GM12865 (cell line): ENCODE measurements around the gene DRC3.

Source experiments
- DNase-seq: peaks from one replicate; pipeline ENCODE4 v3.0.0; 2010; ENCODE audit warnings: low read depth
- H3K4me3 ChIP-seq: 2 replicates; pipeline ENCODE4 v1.5.1; 2011; ENCODE audit warnings: mild to moderate bottlenecking, low read depth, low read length, control low read depth
- TF ChIP-seq, protein P1 (sequence below): IDR thresholded peaks from 2 replicates; pipeline ENCODE4 v1.5.1; 2011; ENCODE audit warnings: low read length, control low read depth, low read depth, inconsistent platforms; ENCODE audit not compliant: insufficient read depth; ENCODE audit errors: missing control alignments

The DRC3 gene

DNA sequence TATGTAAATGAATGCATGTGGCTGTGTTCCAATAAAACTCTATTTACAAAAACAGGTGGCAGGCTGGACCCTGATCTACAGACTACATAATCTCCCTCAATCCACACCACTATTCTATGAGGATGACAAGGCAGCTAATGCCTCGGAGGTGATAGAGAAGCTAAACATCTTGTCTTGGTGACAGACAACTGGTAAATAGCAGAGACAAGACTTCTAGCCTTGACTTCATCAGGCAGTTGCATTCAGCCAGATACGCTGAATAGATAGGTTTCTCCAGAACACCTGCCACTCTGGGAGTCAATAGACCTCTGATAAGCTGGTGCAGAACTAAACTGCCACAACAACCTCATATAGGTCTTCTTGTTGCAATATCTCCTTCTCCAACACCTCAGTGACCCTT is 63.0 kb downstream of the DRC3 start:
- TF ChIP-seq, protein P1, sequence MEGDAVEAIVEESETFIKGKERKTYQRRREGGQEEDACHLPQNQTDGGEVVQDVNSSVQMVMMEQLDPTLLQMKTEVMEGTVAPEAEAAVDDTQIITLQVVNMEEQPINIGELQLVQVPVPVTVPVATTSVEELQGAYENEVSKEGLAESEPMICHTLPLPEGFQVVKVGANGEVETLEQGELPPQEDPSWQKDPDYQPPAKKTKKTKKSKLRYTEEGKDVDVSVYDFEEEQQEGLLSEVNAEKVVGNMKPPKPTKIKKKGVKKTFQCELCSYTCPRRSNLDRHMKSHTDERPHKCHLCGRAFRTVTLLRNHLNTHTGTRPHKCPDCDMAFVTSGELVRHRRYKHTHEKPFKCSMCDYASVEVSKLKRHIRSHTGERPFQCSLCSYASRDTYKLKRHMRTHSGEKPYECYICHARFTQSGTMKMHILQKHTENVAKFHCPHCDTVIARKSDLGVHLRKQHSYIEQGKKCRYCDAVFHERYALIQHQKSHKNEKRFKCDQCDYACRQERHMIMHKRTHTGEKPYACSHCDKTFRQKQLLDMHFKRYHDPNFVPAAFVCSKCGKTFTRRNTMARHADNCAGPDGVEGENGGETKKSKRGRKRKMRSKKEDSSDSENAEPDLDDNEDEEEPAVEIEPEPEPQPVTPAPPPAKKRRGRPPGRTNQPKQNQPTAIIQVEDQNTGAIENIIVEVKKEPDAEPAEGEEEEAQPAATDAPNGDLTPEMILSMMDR = no peak
- H3K4me3 ChIP-seq = no peak overlapping the region
- no peak for DNase-seq

DNA sequence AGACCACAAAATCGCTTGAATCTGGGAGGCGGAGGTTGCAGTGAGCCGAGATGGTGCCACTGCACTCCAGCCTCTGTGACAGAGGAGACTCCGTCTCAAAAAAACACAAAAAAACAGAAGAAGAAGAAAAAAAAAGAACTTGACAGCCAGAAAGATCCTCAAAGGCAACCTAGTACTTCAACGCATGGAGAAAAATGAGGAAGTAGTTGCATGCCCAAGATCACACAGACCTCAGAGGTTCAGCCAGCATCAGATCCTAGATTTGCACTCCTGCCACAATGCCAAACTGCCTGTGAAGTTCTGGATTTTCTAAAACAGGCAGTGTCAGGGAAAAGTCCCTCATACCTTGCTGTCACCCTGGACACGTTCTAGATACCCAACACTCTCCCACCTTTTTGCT is 64.8 kb downstream of the DRC3 start:
- TF ChIP-seq, protein P1 = no peak
- H3K4me3 ChIP-seq = peak overlapping the region; percentile 82; the same call in 1 of the 2 replicates
- no peak for DNase-seq

DNA sequence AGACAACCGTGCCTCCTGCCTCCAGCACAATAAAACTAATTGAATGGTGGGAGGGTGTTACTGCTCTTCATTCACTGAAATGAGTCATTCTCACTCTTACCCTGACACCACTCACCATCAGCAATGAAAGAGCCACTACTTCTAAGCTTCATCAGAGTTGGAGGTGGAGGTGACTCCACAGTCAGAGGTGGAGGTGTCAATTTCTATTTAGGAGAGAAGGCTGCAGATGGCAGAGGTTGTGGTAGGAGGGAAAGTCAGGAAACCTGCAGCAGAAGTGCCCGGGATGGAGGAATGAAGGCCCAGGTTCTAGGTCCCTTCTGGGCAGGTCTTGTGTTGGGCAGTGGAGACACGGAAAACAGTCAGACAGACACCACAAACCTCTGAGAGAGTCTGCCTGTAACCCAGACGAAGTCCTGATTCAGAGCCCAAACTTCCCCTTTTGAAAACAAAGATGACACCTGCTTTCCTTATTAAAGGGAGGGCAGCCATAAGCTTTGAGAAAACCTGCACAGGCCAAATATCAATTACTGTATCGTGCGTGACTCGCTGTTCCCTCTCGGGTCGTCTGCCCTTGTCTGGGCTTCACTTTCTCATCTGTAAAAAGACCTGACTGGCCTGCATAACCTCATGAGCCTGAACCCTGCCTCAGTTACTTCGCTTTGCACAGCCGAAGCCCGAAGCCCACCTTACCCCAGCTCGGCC is 65.6 kb downstream of the DRC3 start:
- H3K4me3 ChIP-seq = peak overlapping the region; percentile 82
- peak; percentile 56 for DNase-seq
- TF ChIP-seq, protein P1 = no peak

DNA sequence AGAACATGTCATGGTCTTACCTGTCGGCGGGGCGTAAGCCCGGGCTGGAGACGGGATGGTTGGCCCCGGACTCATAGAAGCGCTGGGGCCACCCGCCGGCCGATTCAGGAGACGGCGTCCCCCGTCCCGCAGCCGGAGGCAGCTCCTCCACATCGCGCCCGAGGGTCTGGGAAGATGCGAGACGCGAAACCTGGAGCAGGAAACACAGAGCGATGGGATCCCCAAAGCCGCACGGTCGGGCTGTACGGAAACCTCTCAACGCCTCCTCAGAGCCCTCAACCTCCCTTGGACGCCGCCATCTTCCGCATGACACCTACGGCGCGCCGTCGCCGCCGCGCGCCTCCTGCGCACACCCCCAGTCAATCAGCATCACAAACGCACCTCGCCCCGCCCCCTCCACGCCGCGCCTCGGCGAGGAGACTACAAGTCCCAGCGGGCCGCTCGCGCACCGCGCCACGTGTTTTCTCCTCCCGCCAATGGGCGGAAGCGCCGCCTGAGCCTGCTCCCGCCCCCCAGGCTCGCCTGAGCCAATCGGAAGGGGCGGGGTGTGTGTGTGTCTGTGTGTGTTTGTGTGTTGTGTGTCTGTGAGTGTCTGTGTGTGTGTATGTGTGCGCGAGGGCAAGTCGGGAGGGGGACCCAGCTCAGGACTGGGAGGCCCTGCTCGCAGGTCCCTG is 66.3 kb downstream of the DRC3 start, which contains the start of the genes ATPAF2 and GID4:
Gene ATPAF2, minus strand, starts transcription at position 308 of the 674 bp plus-strand sequence. Its CDS starts 155 bp downstream, at position 153.
Gene GID4, plus strand, starts transcription at position 548 of the 674 bp plus-strand sequence. Its CDS starts 57 bp downstream, at position 605.
- H3K4me3 ChIP-seq = peak within 1 kb of the TSS; percentile 82
- TF ChIP-seq, protein P1 = no peak
- peak; percentile 100 for DNase-seq

DNA sequence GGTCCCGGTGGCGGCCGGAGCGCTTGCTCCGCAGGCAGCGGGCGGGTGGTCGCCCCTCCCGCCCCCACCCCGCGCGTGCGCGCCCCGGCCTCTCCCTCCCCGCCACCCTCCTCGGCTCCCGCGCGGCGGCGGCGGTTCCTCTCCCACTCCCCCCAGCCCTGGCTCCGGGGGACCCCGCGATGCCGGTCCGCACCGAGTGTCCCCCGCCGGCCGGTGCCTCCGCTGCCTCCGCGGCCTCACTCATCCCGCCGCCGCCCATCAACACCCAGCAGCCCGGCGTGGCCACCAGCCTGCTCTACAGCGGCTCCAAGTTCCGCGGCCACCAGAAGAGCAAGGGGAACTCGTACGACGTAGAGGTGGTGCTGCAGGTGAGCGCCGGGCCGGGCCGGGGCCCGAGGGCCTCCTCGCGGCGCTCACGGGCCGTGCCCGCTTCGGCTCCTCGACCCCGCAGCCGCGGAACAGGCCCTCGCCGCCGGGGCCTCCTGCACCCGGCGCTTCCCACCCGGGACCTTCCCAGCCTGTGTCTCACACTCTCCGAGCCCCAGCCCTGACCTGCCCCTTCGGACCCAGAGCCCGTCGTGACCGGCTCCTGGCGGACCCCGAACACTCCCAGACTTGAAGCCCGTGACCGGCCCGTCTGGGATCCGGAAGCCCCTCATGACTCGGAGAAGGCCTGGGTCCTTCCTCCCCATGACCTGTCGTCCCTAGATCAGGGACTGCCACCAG is 67.0 kb downstream of the DRC3 start:
- TF ChIP-seq, protein P1 = no peak
- DNase-seq = peak; percentile 56

DNA sequence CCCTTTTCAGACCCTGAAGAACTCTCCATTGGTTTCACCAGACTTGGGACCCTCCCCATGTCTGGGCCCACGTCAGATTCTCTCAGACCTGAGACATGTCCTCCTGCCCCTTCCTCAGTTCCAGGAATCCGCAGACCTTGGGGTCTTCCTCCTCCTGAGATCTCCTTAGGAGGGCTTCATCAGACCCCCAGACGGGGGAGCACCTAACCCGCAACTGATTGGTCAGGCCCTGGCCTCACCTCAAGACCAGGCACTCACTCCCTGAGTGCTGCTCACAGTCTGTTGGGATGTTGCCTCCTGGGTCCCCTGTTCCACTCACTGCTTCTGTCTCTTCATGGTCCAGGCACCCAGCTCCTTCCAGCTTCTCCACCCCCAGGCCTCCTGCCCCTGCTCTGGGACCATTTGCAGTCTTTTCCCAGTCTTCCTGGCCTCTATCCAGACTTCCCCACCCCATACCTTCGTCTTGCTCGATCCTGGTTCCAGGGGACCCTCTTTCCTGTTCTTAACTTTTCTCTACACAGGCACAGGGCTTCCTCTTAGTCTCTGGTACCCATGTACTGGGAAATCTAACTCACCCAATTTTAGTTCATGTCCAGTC is 67.7 kb downstream of the DRC3 start:
- H3K4me3 ChIP-seq = peak overlapping the region; percentile 75
- peak; percentile 13 for DNase-seq
- TF ChIP-seq, protein P1 = no peak

More for the DNA sequence above, 67.0 kb downstream of the DRC3 start:
- peak overlapping the region; percentile 75 for H3K4me3 ChIP-seq
